ENCODE measurements around the gene PPFIA3.

- no peak for TF ChIP-seq CTCF (conservative IDR thresholded peaks at IDR 0.05; ENCODE audit: low read depth, low read length)
- no peak for TF ChIP-seq EZH2 (IDR thresholded peaks at IDR 0.05; ENCODE audit: borderline replicate concordance, low read depth, low read length, poor library complexity, severe bottlenecking)
Measured at GRCh38 chr19:49142866-49143335, 23.6 kb downstream of the PPFIA3 start.
